Activated CD4-positive, alpha-beta T cell treated with anti-CD3 and anti-CD28 coated beads, Interleukin-2, Interleukin-6, amounts not matched to agents 100 ng/mL and 50 ng/mL, durations not matched to agents 16 hours and 8 hours (primary cell): ENCODE measurements around the gene GPR21.

Experiments
- DNase-seq: peaks from one replicate; pipeline ENCODE4 v3.0.0-alpha.2; 2020

Gene GPR21

GRCh38 chr9:123033352-123033751 lies at the start of gene GPR21:
Gene GPR21, plus strand, starts transcription at chr9:123033667. Its CDS starts 900 bp downstream, at chr9:123034567.
- DNase-seq, result no peak

- DNase-seq, result no peak
These were observed 47.5 kb upstream of the GPR21 start for GRCh38 chr9:122986010-122986409.

- DNase-seq, result no peak
These were observed 45.3 kb upstream of the GPR21 start for GRCh38 chr9:122988141-122988540.

GRCh38 chr9:122988920-122989621 lies 44.4 kb upstream of the GPR21 start:
- peak; percentile 45 for DNase-seq

- peak; percentile 53 for DNase-seq
These were observed 42.1 kb upstream of the GPR21 start for GRCh38 chr9:122991370-122991830.

- DNase-seq, result no peak
These were observed 36.9 kb upstream of the GPR21 start for GRCh38 chr9:122996586-122996985.

- no peak for DNase-seq
These were observed 35.0 kb upstream of the GPR21 start for GRCh38 chr9:122998448-122998847.

GRCh38 chr9:123000371-123001068 lies 32.9 kb upstream of the GPR21 start:
- DNase-seq, result no peak

- no peak for DNase-seq
These were observed 30.7 kb upstream of the GPR21 start for GRCh38 chr9:123002754-123003153.

GRCh38 chr9:123003466-123003865 lies 30.0 kb upstream of the GPR21 start:
- DNase-seq, result no peak

- no peak for DNase-seq
These were observed 27.5 kb upstream of the GPR21 start for GRCh38 chr9:123005964-123006363.

- DNase-seq, result no peak
These were observed 26.2 kb upstream of the GPR21 start for GRCh38 chr9:123007269-123007668.

- no peak for DNase-seq
These were observed 24.6 kb upstream of the GPR21 start for GRCh38 chr9:123008909-123009308.

- DNase-seq, result no peak
These were observed 22.1 kb upstream of the GPR21 start for GRCh38 chr9:123011380-123011779.

- DNase-seq, result no peak
These were observed 21.5 kb upstream of the GPR21 start for GRCh38 chr9:123011878-123012528.

- no peak for DNase-seq
These were observed 16.8 kb upstream of the GPR21 start for GRCh38 chr9:123016631-123017030.

GRCh38 chr9:123020796-123021195 lies 12.7 kb upstream of the GPR21 start:
- no peak for DNase-seq

- DNase-seq, result no peak
These were observed 7.0 kb upstream of the GPR21 start for GRCh38 chr9:123026425-123026824.

GRCh38 chr9:123027517-123027916 lies 6.0 kb upstream of the GPR21 start:
- DNase-seq, result no peak

GRCh38 chr9:123028136-123028535 lies 5.3 kb upstream of the GPR21 start:
- no peak for DNase-seq

GRCh38 chr9:123028973-123029372 lies 4.5 kb upstream of the GPR21 start:
- DNase-seq, result no peak

GRCh38 chr9:123031963-123032362 lies 1.5 kb upstream of the GPR21 start:
- no peak for DNase-seq

- DNase-seq, result no peak
These were observed 566 bp downstream of the GPR21 start for GRCh38 chr9:123033864-123034601.
